Measurements from ENCODE around the gene CERKL.

DNA sequence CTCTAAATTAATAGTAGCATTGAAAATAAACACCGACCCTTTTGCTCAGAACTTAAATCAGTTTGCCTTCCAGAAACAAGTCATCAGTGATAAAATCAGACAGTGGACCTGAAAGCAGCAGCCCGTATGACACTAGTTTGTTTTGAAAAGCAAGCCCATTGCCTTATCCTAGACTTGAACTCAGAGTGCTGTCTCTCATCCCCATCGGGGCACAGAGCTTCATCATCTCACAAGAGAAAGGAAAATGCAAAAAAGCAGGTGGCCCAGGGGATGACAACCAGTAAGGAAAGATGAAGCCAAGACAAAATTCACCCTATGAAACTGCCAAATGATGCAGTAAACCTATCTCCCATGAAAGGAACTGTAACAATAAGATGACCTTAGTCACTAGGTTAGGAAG, 71.2 kb downstream of the CERKL start:
- TF ChIP-seq, protein P1, sequence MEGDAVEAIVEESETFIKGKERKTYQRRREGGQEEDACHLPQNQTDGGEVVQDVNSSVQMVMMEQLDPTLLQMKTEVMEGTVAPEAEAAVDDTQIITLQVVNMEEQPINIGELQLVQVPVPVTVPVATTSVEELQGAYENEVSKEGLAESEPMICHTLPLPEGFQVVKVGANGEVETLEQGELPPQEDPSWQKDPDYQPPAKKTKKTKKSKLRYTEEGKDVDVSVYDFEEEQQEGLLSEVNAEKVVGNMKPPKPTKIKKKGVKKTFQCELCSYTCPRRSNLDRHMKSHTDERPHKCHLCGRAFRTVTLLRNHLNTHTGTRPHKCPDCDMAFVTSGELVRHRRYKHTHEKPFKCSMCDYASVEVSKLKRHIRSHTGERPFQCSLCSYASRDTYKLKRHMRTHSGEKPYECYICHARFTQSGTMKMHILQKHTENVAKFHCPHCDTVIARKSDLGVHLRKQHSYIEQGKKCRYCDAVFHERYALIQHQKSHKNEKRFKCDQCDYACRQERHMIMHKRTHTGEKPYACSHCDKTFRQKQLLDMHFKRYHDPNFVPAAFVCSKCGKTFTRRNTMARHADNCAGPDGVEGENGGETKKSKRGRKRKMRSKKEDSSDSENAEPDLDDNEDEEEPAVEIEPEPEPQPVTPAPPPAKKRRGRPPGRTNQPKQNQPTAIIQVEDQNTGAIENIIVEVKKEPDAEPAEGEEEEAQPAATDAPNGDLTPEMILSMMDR (conservative IDR thresholded peaks at IDR 0.05; ENCODE audit: low read depth in 2 of 2): no peak
- TF ChIP-seq, protein P2, sequence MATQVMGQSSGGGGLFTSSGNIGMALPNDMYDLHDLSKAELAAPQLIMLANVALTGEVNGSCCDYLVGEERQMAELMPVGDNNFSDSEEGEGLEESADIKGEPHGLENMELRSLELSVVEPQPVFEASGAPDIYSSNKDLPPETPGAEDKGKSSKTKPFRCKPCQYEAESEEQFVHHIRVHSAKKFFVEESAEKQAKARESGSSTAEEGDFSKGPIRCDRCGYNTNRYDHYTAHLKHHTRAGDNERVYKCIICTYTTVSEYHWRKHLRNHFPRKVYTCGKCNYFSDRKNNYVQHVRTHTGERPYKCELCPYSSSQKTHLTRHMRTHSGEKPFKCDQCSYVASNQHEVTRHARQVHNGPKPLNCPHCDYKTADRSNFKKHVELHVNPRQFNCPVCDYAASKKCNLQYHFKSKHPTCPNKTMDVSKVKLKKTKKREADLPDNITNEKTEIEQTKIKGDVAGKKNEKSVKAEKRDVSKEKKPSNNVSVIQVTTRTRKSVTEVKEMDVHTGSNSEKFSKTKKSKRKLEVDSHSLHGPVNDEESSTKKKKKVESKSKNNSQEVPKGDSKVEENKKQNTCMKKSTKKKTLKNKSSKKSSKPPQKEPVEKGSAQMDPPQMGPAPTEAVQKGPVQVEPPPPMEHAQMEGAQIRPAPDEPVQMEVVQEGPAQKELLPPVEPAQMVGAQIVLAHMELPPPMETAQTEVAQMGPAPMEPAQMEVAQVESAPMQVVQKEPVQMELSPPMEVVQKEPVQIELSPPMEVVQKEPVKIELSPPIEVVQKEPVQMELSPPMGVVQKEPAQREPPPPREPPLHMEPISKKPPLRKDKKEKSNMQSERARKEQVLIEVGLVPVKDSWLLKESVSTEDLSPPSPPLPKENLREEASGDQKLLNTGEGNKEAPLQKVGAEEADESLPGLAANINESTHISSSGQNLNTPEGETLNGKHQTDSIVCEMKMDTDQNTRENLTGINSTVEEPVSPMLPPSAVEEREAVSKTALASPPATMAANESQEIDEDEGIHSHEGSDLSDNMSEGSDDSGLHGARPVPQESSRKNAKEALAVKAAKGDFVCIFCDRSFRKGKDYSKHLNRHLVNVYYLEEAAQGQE (IDR thresholded peaks at IDR 0.05; ENCODE audit: unreplicated experiment): no peak
- TF ChIP-seq NANOG (IDR thresholded peaks at IDR 0.05; ENCODE audit: borderline replicate concordance) (no peak), POLR2AphosphoS5 (IDR thresholded peaks at IDR 0.05; ENCODE audit: low read depth) (no peak), EZH2 (IDR thresholded peaks at IDR 0.05; ENCODE audit: low read depth, unreplicated experiment) (no peak), EZH2phosphoT487 (IDR thresholded peaks at IDR 0.05; ENCODE audit: unreplicated experiment) (no peak), STAT1 (IDR thresholded peaks at IDR 0.05; ENCODE audit: unreplicated experiment) (no peak), CREB1 (CRISPR knock-in tag; IDR thresholded peaks at IDR 0.05; ENCODE audit: low read depth) (no peak), ZNF114 (CRISPR knock-in tag; IDR thresholded peaks at IDR 0.05) (no peak), JUNB (IDR thresholded peaks at IDR 0.05; ENCODE audit: unreplicated experiment) (no peak)
- TF ChIP-seq, protein P3, sequence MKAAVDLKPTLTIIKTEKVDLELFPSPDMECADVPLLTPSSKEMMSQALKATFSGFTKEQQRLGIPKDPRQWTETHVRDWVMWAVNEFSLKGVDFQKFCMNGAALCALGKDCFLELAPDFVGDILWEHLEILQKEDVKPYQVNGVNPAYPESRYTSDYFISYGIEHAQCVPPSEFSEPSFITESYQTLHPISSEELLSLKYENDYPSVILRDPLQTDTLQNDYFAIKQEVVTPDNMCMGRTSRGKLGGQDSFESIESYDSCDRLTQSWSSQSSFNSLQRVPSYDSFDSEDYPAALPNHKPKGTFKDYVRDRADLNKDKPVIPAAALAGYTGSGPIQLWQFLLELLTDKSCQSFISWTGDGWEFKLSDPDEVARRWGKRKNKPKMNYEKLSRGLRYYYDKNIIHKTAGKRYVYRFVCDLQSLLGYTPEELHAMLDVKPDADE (IDR thresholded peaks at IDR 0.05): no peak

Data from GM23338 (cell line).